Ovary (tissue), 9 donors: ENCODE results near the gene SP140. TPM values are rescaled to one million over a fixed set of nuclear protein-coding genes. Genes with fewer than 3 reads are reported as not detected.

ENCODE experiments used
- DNase-seq, 5 donors: peaks; one replicate each; pipeline ENCODE4 v3.0.0-alpha.2; 2019 to 2020
- H3K27ac ChIP-seq, 2 donors: fragments of 200-600 bp; one replicate each; pipeline versions ENCODE4 v1.5.1 to v1.8.0; 2019 to 2022
- H3K27me3 ChIP-seq: fragments of 200-600 bp; one replicate; pipeline ENCODE4 v1.8.0; 2022
- H3K36me3 ChIP-seq: fragments of 200-600 bp; sonication (generic); one replicate; pipeline ENCODE4 v1.5.1; 2019
- H3K4me1 ChIP-seq: one replicate; pipeline ENCODE4 v1.8.1; 2013; ENCODE audit warnings: mild to moderate bottlenecking, moderate library complexity; ENCODE audit not compliant: insufficient read depth
- H3K4me3 ChIP-seq: fragments of 200-600 bp; sonication (generic); one replicate; pipeline ENCODE4 v1.5.1; 2017
- H3K9me3 ChIP-seq, 2 donors: fragments of 200-600 bp in 1 of 2; sonication (generic) in 1 of 2; one replicate each; pipeline versions ENCODE4 v1.5.1 to v1.8.1; 2013 to 2019; ENCODE audit warnings: mild to moderate bottlenecking in 1 of 2, moderate library complexity in 1 of 2
- EP300 ChIP-seq: sonication (generic); formaldehyde crosslinking; IDR thresholded peaks from one replicate; pipeline ENCODE4 v1.6.1; 2017; ENCODE audit warnings: antibody characterized with exemption
- POLR2A ChIP-seq: fragments of 450-650 bp; IDR thresholded peaks from one replicate; pipeline ENCODE4 v1.6.1; 2017; ENCODE audit warnings: antibody characterized with exemption, mild to moderate bottlenecking, moderate library complexity
- WGBS, 3 donors: extraction: QIAGEN DNeasy Blood & Tissue Kit in 1 of 3; methylation state at CpG; one replicate each; pipeline versions ENCODE4 v1.1.5 to v1.1.7; 2013 to 2017; 5-methylcytosine and 5-hydroxymethylcytosine counted together
- intact Hi-C, 4 donors: fragments of 100-400 bp; cut with DNase I; formaldehyde crosslinking; loops; one replicate each; pipeline versions ENCODE4 v1.11.0 to v1.15.1; 2022 to 2023
- polyA plus RNA-seq, 2 donors: library from polyadenylated mRNA; stranded (reverse); fragments of 200-250 nt in 1 of 2; fragments of 350-450 nt in 1 of 2; fragmentation: Illumina TruSeq in 1 of 2; extraction: RNeasy Lipid Tissue Mini Kit (QIAGEN cat#74804) in 1 of 2; gene quantifications; one replicate each; pipeline ENCODE4 v1.2.3, GENCODE V29; 2013 to 2014
- total RNA-seq, 7 donors: library from RNA; depleted of rRNA in 2 of 7; stranded (reverse); fragments of >200 nt in 2 of 7; fragmentation: NEBNext Ultra II Directional in 3 of 7; extraction: Animal tissue kit (Norgen Biotek cat#: 25700) in 3 of 7; gene quantifications; one replicate each; pipeline versions ENCODE4 v1.1.0 to v1.2.4, GENCODE V29; 2016 to 2023
- TF ChIP-seq, protein P1 (sequence below), 3 donors: fragments of 450-650 bp in 2 of 3; fragments of 200-600 bp in 1 of 3; IDR thresholded peaks; one replicate each; pipeline versions ENCODE4 v1.5.1 to v1.8.0; 2016 to 2022; ENCODE audit warnings: antibody characterized with exemption in 3 of 3, mild to moderate bottlenecking in 1 of 3
- donor health status: DM: no; HTN: no; CAD: no; lungs with moderate emphysema.
- donor health status: DM: no; HTN: no; CAD: no.
- donor health status: Bipolar disorder and iron deficiency.
- donor health status: DM: yes; HTN: yes; CAD: no.
- donor health status: DM: no; HTN: no; CAD: no.
- donor health status: DM: yes; HTN: yes; CAD: no.

The SP140 gene
- total and polyA plus RNA-seq, 9 donors: 0.23 to 3.4 (median 1.0) TPM

DNA sequence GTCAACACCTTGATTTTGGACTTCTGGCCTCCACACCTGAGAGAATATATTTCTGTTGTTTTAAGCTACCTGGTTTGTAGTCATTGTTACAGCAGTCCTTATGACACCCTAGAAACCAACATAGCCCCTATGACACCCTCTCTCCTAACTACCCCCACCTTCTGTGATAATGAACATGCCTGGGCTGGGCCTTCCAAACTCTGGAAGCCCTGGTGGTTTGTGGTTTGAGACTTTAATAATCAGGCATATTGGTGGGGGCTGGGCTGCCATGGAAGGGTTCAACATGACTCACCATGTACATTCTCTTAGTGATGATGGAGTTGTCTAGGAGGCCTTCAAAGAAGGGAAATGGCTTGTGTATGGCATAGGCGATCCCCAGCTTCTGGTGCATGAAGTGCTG, 9.0 kb upstream of the SP140 start:
- no peak for TF ChIP-seq EP300
- TF ChIP-seq, protein P1, sequence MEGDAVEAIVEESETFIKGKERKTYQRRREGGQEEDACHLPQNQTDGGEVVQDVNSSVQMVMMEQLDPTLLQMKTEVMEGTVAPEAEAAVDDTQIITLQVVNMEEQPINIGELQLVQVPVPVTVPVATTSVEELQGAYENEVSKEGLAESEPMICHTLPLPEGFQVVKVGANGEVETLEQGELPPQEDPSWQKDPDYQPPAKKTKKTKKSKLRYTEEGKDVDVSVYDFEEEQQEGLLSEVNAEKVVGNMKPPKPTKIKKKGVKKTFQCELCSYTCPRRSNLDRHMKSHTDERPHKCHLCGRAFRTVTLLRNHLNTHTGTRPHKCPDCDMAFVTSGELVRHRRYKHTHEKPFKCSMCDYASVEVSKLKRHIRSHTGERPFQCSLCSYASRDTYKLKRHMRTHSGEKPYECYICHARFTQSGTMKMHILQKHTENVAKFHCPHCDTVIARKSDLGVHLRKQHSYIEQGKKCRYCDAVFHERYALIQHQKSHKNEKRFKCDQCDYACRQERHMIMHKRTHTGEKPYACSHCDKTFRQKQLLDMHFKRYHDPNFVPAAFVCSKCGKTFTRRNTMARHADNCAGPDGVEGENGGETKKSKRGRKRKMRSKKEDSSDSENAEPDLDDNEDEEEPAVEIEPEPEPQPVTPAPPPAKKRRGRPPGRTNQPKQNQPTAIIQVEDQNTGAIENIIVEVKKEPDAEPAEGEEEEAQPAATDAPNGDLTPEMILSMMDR (IDR thresholded peaks at IDR 0.05): no peak
- TF ChIP-seq POLR2A: no peak
- no peak overlapping the region for H3K4me3 ChIP-seq
- H3K27ac ChIP-seq: no peak overlapping the region
- intact Hi-C loops: no loop called here
- DNase-seq: no peak
- H3K9me3 ChIP-seq: no peaks in the 10 kb centered on the region
- H3K4me1 ChIP-seq: peaks cover 6% of the 10 kb centered on the region
- no peaks in the 10 kb centered on the region for H3K27me3 ChIP-seq
- 95 to 100% (median 100%) methylated on average over 1 of the region's 1 CpG for WGBS, 3 donors
- no peaks in the 10 kb centered on the region for H3K36me3 ChIP-seq

DNA sequence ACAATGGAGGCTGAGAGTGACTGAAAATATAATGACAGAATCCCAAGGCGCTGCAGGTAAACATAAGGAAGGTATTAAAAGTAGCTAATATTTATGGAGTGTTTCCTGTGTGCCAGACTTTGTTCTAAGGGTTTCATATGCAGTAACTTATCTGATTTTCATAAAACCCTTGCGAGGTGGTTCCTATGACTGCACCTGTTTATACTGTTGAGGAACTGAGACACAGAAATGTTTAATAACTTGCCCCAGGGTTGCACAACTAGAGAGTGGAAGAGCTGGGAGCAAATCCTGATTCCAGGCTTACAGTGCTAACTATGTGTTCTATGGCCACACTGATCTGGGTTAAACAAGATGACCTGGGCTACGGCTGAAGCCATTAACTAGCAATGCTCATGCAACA, 8.1 kb upstream of the SP140 start:
- TF ChIP-seq EP300: no peak
- no peak for TF ChIP-seq POLR2A
- TF ChIP-seq, protein P1 (IDR thresholded peaks at IDR 0.05): no peak
- intact Hi-C loops: no loop called here
- WGBS, 3 donors: 89 to 93% (median 91%) methylated on average over 3 of the region's 3 CpGs
- no peak for DNase-seq
- peaks cover 6% of the 10 kb centered on the region for H3K4me1 ChIP-seq
- no peaks in the 10 kb centered on the region for H3K36me3 ChIP-seq
- H3K27ac ChIP-seq: no peak overlapping the region
- H3K9me3 ChIP-seq: no peaks in the 10 kb centered on the region
- H3K4me3 ChIP-seq: no peak overlapping the region
- no peaks in the 10 kb centered on the region for H3K27me3 ChIP-seq

DNA sequence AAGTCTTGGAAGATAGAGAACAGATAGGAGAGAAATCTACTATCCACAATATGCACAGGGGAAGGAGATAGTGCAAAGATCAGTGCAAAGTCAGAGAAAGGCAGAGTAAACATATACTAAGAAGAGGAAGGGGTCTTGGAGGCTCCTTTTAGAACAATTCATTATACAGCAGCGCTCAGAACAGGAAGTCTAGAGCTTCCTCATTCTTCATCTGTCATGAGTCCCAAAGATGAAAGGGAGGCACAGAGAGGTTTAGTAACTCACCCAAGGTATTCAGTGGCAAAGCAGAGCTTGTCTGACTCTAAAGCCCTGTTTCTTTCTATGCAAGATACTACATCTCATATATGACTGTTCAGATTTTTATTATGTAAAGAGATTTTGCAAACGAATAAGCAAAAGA, 7.1 kb upstream of the SP140 start:
- intact Hi-C loops: no loop called here
- no peaks in the 10 kb centered on the region for H3K36me3 ChIP-seq
- TF ChIP-seq POLR2A (no peak), EP300 (no peak)
- TF ChIP-seq, protein P1 (IDR thresholded peaks at IDR 0.05): no peak
- peaks cover 6% of the 10 kb centered on the region for H3K4me1 ChIP-seq
- no peak for DNase-seq
- 35 to 38% (median 38%) methylated on average over 2 of the region's 2 CpGs for WGBS, 3 donors
- H3K9me3 ChIP-seq: no peaks in the 10 kb centered on the region
- no peak overlapping the region for H3K27ac ChIP-seq
- H3K4me3 ChIP-seq: no peak overlapping the region
- H3K27me3 ChIP-seq: no peaks in the 10 kb centered on the region

DNA sequence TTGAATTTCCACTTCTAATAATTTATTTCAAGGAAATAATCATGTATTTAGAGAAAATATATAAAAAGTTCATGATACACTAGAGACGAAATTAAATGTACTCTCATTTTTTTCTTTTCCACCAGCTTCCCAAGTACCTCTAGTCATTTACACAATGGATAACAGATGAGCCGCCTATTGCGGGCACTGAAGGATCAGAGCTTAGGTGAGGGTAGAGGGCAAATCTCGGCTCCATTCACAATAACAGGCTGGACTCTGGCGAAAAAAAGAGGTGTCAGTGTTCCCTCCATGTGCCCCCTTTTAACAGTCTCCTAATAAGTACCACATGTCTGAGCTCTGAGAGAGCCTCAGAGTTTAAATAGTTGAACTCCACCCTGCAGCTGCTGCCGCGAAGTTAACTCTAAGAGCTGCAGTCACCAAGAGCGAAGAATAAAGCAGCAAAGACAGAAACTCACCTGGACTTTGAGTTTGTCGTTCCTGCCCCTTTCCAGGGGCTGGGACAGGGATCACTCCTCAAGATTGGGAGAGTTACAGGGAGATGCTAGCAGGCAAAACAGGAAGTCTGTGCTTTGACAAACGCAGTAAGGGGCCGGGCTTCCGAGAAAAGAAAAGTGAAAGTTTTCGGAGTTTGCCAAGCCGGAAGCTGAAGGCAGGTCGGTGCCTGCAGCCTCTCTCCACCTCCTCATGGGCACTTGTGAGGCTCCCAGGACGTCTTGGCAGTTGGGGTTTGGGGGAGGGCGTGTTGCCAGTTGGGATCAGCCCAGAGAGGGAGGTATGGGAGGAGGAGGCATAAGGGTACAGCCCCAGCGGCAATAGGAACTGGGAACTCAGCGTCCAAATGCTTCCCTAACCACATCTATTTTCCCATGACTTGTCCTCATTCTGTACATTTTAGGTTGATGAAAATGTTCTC, 5.9 kb upstream of the SP140 start, which contains the start of gene SP110:
TSS of gene SP110 (minus strand) at position 566 of the 913 bp plus-strand sequence. CDS start 3,057 bp downstream, outside the sequence.
- 0 to 1% (median 1%) methylated on average over 19 of the region's 19 CpGs for WGBS, 3 donors

More for the DNA sequence above, 5.9 kb upstream of the SP140 start, which contains the start of gene SP110:
- Histone ChIP-seq H3K4me1 (peaks cover 6% of the 10 kb centered on the region), H3K27me3 (no peaks in the 10 kb centered on the region), H3K36me3 (no peaks in the 10 kb centered on the region), H3K27ac (peak within 1 kb of the TSS in 1 of 2 donors; percentile 62), H3K9me3 (no peaks in the 10 kb centered on the region), H3K4me3 (peak within 1 kb of the TSS; percentile 48)
- TF ChIP-seq, protein P1 (IDR thresholded peaks at IDR 0.05): no peak
- TF ChIP-seq EP300 (no peak), POLR2A (no peak)
- intact Hi-C loops: no loop called here
- DNase-seq: peak; percentile 72 to 82 (median 79)
